GM06990 (cell line): ENCODE results near the gene TUBA3C.

Experiments
- DNase-seq: peaks from one replicate; pipeline ENCODE4 v3.0.0-alpha.2; 2011; ENCODE audit not compliant: insufficient read length; ENCODE audit errors: extremely low read depth
- H3K27me3 ChIP-seq: replicated peaks from 2 replicates; pipeline ENCODE4 v1.6.0; 2011; ENCODE audit warnings: low read length; ENCODE audit not compliant: control insufficient read depth, insufficient read depth
- H3K36me3 ChIP-seq: 2 replicates; pipeline ENCODE4 v1.5.1; 2011; ENCODE audit warnings: low read length; ENCODE audit not compliant: control insufficient read depth, insufficient read depth
- H3K4me3 ChIP-seq: replicated peaks from 2 replicates; pipeline ENCODE4 v1.5.1; 2011; ENCODE audit warnings: low read depth, mild to moderate bottlenecking, control low read depth, low read length
- CTCF ChIP-seq: IDR thresholded peaks from 2 replicates; pipeline ENCODE4 v1.5.1; 2011; ENCODE audit warnings: low read length, control low read depth, mild to moderate bottlenecking, inconsistent platforms; ENCODE audit not compliant: insufficient read depth, poor library complexity, severe bottlenecking

Gene TUBA3C

GRCh38 chr13:19171563-19171962 is 10.1 kb downstream of the TUBA3C start:
- Histone ChIP-seq H3K36me3 (no peaks in the 10 kb centered on the region), H3K27me3 (no peaks in the 10 kb centered on the region), H3K4me3 (no peak overlapping the region)
- no peak for TF ChIP-seq CTCF
- DNase-seq: no peak

DNA sequence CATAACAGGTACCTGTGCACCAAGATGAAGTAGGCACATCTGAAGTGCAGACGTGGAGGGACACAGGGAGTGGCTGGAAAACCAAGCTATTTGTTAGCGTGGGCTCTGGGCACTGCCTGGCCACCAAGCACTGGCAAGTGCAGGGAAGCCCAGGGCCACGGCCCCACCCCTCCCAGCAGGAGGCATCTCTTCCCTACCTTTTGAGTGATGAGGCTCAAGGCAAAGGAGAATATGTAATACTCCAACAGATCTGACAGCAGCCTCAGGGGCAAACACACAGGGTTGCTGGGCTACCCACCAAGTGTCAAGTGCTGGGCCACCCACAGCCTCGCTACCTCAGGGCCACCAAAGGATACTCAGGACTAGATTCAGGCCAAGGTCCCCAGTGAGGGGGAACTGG is 11.6 kb downstream of the TUBA3C start:
- TF ChIP-seq CTCF: no peak
- H3K4me3 ChIP-seq: no peak overlapping the region
- no peak for DNase-seq
- H3K27me3 ChIP-seq: no peaks in the 10 kb centered on the region
- no peaks in the 10 kb centered on the region for H3K36me3 ChIP-seq

- no peak for DNase-seq
- no peak overlapping the region for H3K4me3 ChIP-seq
- no peak for TF ChIP-seq CTCF
- no peaks in the 10 kb centered on the region for H3K36me3 ChIP-seq
- H3K27me3 ChIP-seq: no peaks in the 10 kb centered on the region
Measured at GRCh38 chr13:19169496-19169895, 12.1 kb downstream of the TUBA3C start.

DNA sequence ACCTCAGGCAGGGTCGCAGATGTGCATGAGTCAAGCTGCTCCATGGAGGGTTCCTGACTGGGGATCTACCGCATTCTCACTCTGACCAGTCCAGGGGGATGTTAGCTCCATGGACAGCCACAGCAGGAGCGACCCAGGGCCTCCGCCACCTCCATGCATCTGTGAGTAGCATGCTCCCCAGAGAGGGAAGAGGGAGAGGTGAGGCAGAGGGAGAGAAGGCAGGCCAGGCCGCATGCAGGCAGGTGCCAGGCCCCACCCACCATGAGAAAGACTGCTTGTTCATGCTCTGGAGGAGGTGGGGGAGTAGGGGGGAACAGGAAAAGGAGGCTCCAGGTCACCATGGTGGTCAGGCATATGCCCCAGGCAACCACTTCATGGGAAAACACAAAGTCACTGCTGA is 20.3 kb downstream of the TUBA3C start:
- Histone ChIP-seq H3K4me3 (no peak overlapping the region), H3K27me3 (no peaks in the 10 kb centered on the region), H3K36me3 (no peaks in the 10 kb centered on the region)
- TF ChIP-seq CTCF: no peak
- no peak for DNase-seq

DNA sequence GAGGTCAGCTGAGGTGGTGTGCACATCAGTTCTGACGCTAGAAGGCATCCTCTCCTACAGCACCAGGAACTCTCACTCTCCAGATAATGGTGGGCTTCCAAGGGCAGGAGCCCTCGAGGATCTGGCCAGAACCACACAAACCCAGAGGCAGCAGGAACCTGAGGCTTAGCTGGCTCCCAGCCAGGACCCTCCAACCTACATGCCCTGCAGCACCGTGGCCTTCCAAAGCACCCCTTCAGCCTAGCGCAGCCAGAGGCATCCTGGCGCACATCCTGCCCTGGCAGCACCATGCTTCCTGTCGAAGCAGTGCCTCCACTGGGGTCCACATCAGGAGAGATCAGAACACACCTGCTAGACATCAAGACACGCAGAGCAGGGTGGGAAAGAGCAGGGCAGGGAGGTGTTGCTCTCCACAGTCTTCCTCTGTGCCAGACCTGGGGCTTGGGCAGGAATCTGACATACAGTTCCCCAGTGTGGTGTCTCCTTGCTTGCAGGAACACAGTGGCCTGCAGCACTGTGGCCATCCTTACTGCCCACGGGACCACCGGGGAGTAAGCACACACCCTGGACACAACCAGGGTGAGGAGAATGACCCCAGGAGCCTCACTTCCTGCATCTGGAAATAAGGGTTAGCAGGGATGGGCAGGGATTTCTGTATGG is 21.7 kb downstream of the TUBA3C start:
- no peak for TF ChIP-seq CTCF
- no peak for DNase-seq
- Histone ChIP-seq H3K4me3 (no peak overlapping the region), H3K36me3 (no peaks in the 10 kb centered on the region), H3K27me3 (no peaks in the 10 kb centered on the region)

- Histone ChIP-seq H3K4me3 (no peak overlapping the region), H3K36me3 (no peaks in the 10 kb centered on the region), H3K27me3 (no peaks in the 10 kb centered on the region)
- no peak for DNase-seq
- TF ChIP-seq CTCF: no peak
Measured at GRCh38 chr13:19159181-19159580, 22.4 kb downstream of the TUBA3C start.
